K562 (cell line): ENCODE data around the gene KCNK4. TPM values are rescaled to one million over a fixed set of nuclear protein-coding genes. Genes with fewer than 3 reads are reported as not detected.
A peak's percentile ranks its signal among the peaks of the same experiment; 100 is the strongest.

ENCODE experiments used
- E2F3 ChIP-seq: fragments of 250-450 bp; sonication (Bioruptor Pico); IDR thresholded peaks from 2 replicates; pipeline ENCODE4 v1.4.0; 2020; ENCODE audit warnings: mild to moderate bottlenecking
- GABPB1 ChIP-seq: sonication (generic); formaldehyde crosslinking; IDR thresholded peaks from 2 replicates; pipeline ENCODE4 v1.8.0; 2022; ENCODE audit warnings: mild to moderate bottlenecking, missing genetic modification reagents
- HEY1 ChIP-seq: fragments of 250-450 bp; sonication (Bioruptor Pico); IDR thresholded peaks from 2 replicates; pipeline ENCODE4 v1.5.0; 2020; ENCODE audit warnings: mild to moderate bottlenecking, moderate library complexity, borderline replicate concordance
- HMG20B ChIP-seq: fragments of 250-450 bp; sonication (Bioruptor Pico); IDR thresholded peaks from 2 replicates; pipeline ENCODE4 v1.5.0; 2021; ENCODE audit warnings: mild to moderate bottlenecking
- MEF2D ChIP-seq: conservative IDR thresholded peaks from 2 replicates; pipeline ENCODE4 v1.6.1; 2016; ENCODE audit warnings: low read depth, missing genetic modification characterization, missing compliant biosample characterization
- NELFE ChIP-seq: IDR thresholded peaks from 2 replicates; pipeline ENCODE4 v1.6.1; 2011; ENCODE audit warnings: mild to moderate bottlenecking; ENCODE audit not compliant: insufficient read depth, insufficient read length
- NUFIP1 ChIP-seq: fragments of 450-650 bp; IDR thresholded peaks from 2 replicates; pipeline ENCODE4 v1.6.1; 2018; ENCODE audit not compliant: partially characterized antibody
- SAFB ChIP-seq: fragments of 200-400 bp; formaldehyde crosslinking; IDR thresholded peaks from 2 replicates; pipeline ENCODE4 v1.6.1; 2017; ENCODE audit warnings: low read depth, low read length, borderline replicate concordance
- SMARCE1 ChIP-seq: fragments of 450-650 bp; IDR thresholded peaks from 2 replicates; pipeline ENCODE4 v1.7.1; 2016; ENCODE audit warnings: mild to moderate bottlenecking
- SREBF1 ChIP-seq: fragments of 150-350 bp; IDR thresholded peaks from 2 replicates; pipeline ENCODE4 v1.6.1; 2014; ENCODE audit warnings: antibody characterized with exemption, low read depth, low read length, borderline replicate concordance
- TBL1XR1 ChIP-seq, 2 experiments: IDR thresholded peaks; 2 replicates each; pipeline ENCODE4 v1.6.1; 2012; ENCODE audit warnings: improper control_type of control experiment in 2 of 2, low read length in 2 of 2, mild to moderate bottlenecking in 1 of 2
- ZNF24 ChIP-seq: fragments of 450-650 bp; IDR thresholded peaks from 2 replicates; pipeline ENCODE4 v1.6.1; 2016
- ZNF589 ChIP-seq: fragments of 200-800 bp; sonication (Bioruptor generic); IDR thresholded peaks from 2 replicates; pipeline ENCODE4 v1.6.1; 2016; ENCODE audit warnings: low read depth, missing genetic modification characterization, missing compliant biosample characterization
- ZZZ3 ChIP-seq: fragments of 450-650 bp; IDR thresholded peaks from 2 replicates; pipeline ENCODE4 v1.6.1; 2016; ENCODE audit warnings: antibody characterized with exemption, mild to moderate bottlenecking, moderate library complexity
- polyA plus RNA-seq, 8 experiments: library from polyadenylated mRNA; depleted of rRNA in 4 of 8; stranded (reverse) in 5 of 8; unstranded in 3 of 8; fragments of >200 nt; fragmentation: Nextera tagmentation in 2 of 8; fragmentation: Illumina TruSeq in 1 of 8; extraction: Ambion mirVana in 2 of 8; extraction: Trizol in 1 of 8; gene quantifications; 2 replicates each; pipeline versions ENCODE4 v1.2.1 to v1.2.3, GENCODE V29; 2011 to 2014; ENCODE audit warnings: inconsistent platforms in 1 of 8, missing spikeins in 1 of 8
- total RNA-seq, 7 experiments: library from RNA; depleted of rRNA in 6 of 7; stranded (reverse); fragments of >200 nt in 6 of 7; fragmentation: Illumina TruSeq in 2 of 7; extraction: Trizol in 2 of 7; gene quantifications; 2 replicates each; pipeline versions ENCODE4 v1.2.1 to v1.2.3, GENCODE V29; 2011 to 2021; ENCODE audit warnings: low replicate concordance in 1 of 7
- TF ChIP-seq, protein P1 (sequence below): fragments of 250-450 bp; sonication (Bioruptor Pico); IDR thresholded peaks from 2 replicates; pipeline ENCODE4 v1.5.0; 2021; ENCODE audit warnings: mild to moderate bottlenecking, moderate library complexity
- TF ChIP-seq, protein P2 (sequence below): sonication (generic); formaldehyde crosslinking; IDR thresholded peaks from 2 replicates; pipeline ENCODE4 v1.8.0; 2022; ENCODE audit warnings: mild to moderate bottlenecking, missing genetic modification reagents
- TF ChIP-seq, protein P3 (sequence below): fragments of 250-450 bp; sonication (Bioruptor Pico); IDR thresholded peaks from 2 replicates; pipeline ENCODE4 v1.5.0; 2021
- TF ChIP-seq, protein P4 (sequence below), 2 experiments: fragments of 450-650 bp; conservative IDR thresholded peaks; 2 replicates each; pipeline ENCODE4 v1.6.1; 2017; ENCODE audit warnings: mild to moderate bottlenecking in 2 of 2, moderate library complexity in 2 of 2

KCNK4 gene
- total and polyA plus RNA-seq, 9 of the 15 experiments (the other 6 are each of a cell fraction or from before 2014, with no cell fraction given): not detected

DNA sequence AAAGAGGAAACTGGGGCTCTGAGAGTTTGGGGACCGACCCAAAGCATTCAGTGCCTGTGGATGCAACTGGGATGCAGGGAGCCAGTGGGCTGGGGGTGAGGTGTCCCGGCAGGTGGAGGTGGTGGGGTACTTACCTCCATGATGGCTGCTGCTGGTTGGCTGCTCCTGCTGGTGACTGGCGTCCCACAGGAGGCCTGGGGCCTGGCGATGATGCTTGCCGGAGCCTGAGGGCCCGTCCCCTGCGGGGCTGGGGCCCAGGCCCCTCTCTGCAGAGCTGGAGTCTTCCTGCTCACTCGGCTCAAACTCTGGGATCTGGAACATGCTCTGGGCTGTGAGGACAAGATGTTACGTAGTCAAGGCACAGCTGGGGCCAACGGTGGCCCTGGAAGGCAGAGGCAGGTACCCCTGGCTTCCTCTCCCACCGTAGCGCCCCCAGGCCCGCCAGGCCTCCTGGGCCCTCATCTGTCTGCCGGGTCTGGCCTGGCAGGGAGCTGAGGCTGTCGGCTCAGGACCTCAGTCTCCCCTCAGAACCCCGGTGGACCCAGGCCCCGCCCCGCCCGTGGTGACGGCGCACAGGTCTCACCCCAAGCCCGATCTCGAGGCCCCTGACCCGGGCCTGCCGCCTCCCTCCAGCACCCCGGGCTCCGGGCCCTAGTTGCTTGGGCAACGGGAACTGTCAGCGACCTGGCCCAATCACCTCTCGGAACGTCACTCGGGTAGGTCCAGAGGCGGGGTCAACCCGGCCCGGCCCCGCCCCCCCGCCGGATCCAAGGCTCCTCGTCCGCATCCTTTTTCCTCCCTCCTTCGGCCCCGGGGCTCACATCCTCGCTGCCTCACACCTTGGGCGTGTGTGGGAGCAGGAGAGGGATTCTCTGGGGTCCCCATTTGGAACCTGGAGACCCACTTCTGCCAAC, 6.8 kb upstream of the KCNK4 start, which contains the start of gene BAD (continued):
- TF ChIP-seq, protein P1, sequence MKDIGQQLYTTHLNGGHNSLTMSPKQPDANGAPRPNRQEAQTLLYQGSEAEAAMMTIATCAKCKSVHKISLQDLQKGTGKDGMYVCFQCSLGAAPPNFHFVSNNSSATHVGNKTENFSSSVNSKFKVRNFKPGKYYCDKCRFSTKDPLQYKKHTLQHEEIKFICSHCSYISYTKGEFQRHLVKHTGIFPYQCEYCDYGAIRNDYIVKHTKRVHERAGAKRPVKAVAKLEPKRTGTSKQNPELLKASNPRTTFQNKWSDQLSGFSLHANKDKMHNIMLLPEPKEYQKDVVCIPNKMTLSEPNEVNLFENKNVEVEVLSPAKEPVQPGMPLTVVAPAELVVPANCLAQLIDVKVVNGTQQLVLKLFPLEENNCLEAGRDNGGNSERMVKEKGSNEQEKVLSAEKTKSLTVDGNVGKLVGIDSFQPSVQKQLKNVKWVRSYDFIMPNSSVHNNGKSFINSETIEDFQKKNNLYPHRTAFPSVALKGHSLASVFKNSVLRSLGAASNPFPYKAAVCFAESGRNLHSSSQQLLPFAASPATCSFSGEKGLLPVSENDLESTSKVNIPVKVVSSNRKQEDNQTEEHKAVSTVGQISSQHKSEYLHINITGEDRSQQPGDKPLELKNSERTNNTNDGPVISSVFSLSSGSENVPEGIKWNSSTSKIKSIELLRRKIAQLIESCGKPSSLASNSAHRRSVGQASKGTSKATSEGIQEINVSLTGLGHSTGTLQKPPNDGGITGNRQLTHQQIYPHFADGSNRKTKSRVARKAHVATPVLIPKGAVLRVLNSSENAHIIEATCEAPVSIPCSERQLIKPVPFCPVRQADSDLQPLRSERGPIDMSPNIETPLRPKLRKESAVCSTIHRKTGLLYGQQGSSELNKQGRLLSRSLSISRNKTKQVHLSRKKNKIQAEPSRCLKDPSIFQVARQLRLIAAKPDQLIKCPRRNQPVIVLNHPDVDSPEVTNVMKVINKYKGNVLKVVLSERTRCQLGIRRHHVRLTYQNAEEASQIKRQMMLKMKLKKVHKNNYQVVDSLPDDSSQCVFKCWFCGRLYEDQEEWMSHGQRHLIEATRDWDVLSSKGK (CRISPR knock-in tag): no peak
- TF ChIP-seq SREBF1 (no peak), SMARCE1 (no peak), ZZZ3 (no peak), MEF2D (no peak), E2F3 (CRISPR knock-in tag) (no peak), HEY1 (no peak), ZNF24 (no peak), NELFE (no peak), GABPB1 (CRISPR knock-in tag) (peak; percentile 75), TBL1XR1 (IDR thresholded peaks at IDR 0.05; ENCODE audit: low read length in 2 of 2) (peak in 1 of 2 experiments; percentile 42; a peak in 1 of 4 replicates), HMG20B (CRISPR knock-in tag) (no peak), ZNF589 (CRISPR knock-in tag) (no peak), SAFB (no peak), NUFIP1 (no peak)
- TF ChIP-seq, protein P2, sequence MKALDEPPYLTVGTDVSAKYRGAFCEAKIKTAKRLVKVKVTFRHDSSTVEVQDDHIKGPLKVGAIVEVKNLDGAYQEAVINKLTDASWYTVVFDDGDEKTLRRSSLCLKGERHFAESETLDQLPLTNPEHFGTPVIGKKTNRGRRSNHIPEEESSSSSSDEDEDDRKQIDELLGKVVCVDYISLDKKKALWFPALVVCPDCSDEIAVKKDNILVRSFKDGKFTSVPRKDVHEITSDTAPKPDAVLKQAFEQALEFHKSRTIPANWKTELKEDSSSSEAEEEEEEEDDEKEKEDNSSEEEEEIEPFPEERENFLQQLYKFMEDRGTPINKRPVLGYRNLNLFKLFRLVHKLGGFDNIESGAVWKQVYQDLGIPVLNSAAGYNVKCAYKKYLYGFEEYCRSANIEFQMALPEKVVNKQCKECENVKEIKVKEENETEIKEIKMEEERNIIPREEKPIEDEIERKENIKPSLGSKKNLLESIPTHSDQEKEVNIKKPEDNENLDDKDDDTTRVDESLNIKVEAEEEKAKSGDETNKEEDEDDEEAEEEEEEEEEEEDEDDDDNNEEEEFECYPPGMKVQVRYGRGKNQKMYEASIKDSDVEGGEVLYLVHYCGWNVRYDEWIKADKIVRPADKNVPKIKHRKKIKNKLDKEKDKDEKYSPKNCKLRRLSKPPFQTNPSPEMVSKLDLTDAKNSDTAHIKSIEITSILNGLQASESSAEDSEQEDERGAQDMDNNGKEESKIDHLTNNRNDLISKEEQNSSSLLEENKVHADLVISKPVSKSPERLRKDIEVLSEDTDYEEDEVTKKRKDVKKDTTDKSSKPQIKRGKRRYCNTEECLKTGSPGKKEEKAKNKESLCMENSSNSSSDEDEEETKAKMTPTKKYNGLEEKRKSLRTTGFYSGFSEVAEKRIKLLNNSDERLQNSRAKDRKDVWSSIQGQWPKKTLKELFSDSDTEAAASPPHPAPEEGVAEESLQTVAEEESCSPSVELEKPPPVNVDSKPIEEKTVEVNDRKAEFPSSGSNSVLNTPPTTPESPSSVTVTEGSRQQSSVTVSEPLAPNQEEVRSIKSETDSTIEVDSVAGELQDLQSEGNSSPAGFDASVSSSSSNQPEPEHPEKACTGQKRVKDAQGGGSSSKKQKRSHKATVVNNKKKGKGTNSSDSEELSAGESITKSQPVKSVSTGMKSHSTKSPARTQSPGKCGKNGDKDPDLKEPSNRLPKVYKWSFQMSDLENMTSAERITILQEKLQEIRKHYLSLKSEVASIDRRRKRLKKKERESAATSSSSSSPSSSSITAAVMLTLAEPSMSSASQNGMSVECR (CRISPR knock-in tag): no peak; the same call in none of the 2 replicates
- TF ChIP-seq, protein P3, sequence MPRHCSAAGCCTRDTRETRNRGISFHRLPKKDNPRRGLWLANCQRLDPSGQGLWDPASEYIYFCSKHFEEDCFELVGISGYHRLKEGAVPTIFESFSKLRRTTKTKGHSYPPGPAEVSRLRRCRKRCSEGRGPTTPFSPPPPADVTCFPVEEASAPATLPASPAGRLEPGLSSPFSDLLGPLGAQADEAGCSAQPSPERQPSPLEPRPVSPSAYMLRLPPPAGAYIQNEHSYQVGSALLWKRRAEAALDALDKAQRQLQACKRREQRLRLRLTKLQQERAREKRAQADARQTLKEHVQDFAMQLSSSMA (CRISPR knock-in tag): no peak
- TF ChIP-seq, protein P4, sequence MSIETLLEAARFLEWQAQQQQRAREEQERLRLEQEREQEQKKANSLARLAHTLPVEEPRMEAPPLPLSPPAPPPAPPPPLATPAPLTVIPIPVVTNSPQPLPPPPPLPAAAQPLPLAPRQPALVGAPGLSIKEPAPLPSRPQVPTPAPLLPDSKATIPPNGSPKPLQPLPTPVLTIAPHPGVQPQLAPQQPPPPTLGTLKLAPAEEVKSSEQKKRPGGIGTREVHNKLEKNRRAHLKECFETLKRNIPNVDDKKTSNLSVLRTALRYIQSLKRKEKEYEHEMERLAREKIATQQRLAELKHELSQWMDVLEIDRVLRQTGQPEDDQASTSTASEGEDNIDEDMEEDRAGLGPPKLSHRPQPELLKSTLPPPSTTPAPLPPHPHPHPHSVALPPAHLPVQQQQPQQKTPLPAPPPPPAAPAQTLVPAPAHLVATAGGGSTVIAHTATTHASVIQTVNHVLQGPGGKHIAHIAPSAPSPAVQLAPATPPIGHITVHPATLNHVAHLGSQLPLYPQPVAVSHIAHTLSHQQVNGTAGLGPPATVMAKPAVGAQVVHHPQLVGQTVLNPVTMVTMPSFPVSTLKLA (conservative IDR thresholded peaks at IDR 0.05): no peak; a peak in 1 of 4 replicates
